GM12878 (cell line): ENCODE data around the gene KCNQ1OT1. TPM values are rescaled to one million over a fixed set of nuclear protein-coding genes. Genes with fewer than 3 reads are reported as not detected.

Experiments used
- ATAC-seq: fragments of 200-7000 bp; cut with Tn5 transposase; 3 replicates; pipeline ENCODE4 v1.9.1; 2020; ENCODE audit warnings: mild to moderate bottlenecking, moderate library complexity
- BruUV-seq: library from RNA; stranded (reverse); fragments of 400-500 nt; replicated peaks from 2 replicates; lab custom pipeline; 2021; lab: Mats Ljungman, UMichigan
- CTCF ChIA-PET: fragments of 300-600 bp; sonication (Branson Sonifier 250); formaldehyde crosslinking; extraction: SDS; loops from one replicate; lab custom pipeline; 2021; ENCODE audit warnings: inconsistent platforms; lab: Yijun Ruan, JAX
- POLR2A ChIA-PET: fragments of 350-600 bp; formaldehyde crosslinking; extraction: SDS; loops from one replicate; lab custom pipeline; 2021; ENCODE audit warnings: inconsistent platforms; lab: Charles Lee
- RAD21 ChIA-PET: fragments of 300-600 bp; sonication (Branson Sonifier 250); formaldehyde crosslinking; loops from one replicate; lab custom pipeline; 2023; ENCODE audit warnings: antibody characterized with exemption; ENCODE audit not compliant: unreplicated experiment; lab: Charles Lee
- SMC1A ChIA-PET: fragments of 300-600 bp; sonication (Branson Sonifier 250); formaldehyde crosslinking; loops from one replicate; lab custom pipeline; 2023; ENCODE audit not compliant: unreplicated experiment, uncharacterized antibody; lab: Charles Lee
- DNase-seq: peaks from one replicate; pipeline ENCODE4 v3.0.0-alpha.2; 2011; ENCODE audit warnings: low read depth, low spot score
- FAIRE-seq: peaks from 3 replicates; lab custom pipeline; 2011; peaks lifted over from hg19 to GRCh38; lab: Jason Lieb, UNC
- H2AFZ ChIP-seq: 2 replicates; pipeline ENCODE4 v1.6.0; 2011; ENCODE audit warnings: low read depth, low read length, control low read depth; ENCODE audit not compliant: control insufficient read depth
- H3K27ac ChIP-seq: 2 replicates; pipeline ENCODE4 v1.5.1; 2011; ENCODE audit warnings: control low read depth; ENCODE audit not compliant: control insufficient read depth, insufficient read depth
- H3K27me3 ChIP-seq, 2 experiments: replicated peaks in 1 of 2; 2 replicates each; pipeline versions ENCODE4 v1.6.0 to v1.6.1; 2011; ENCODE audit warnings: low read length in 1 of 2; ENCODE audit not compliant: control insufficient read depth in 2 of 2, insufficient read depth in 2 of 2
- H3K36me3 ChIP-seq, 2 experiments: 2 replicates each; pipeline ENCODE4 v1.5.1; 2011; ENCODE audit warnings: low read length in 1 of 2; ENCODE audit not compliant: control insufficient read depth in 2 of 2, insufficient read depth in 2 of 2
- H3K4me1 ChIP-seq: 2 replicates; pipeline ENCODE4 v1.6.1; 2011; ENCODE audit warnings: mild to moderate bottlenecking, low read length, moderate library complexity, mixed read lengths; ENCODE audit not compliant: control insufficient read depth, insufficient read depth
- H3K4me2 ChIP-seq: 2 replicates; pipeline ENCODE4 v1.6.0; 2011; ENCODE audit warnings: control low read depth; ENCODE audit not compliant: control insufficient read depth, insufficient read depth
- H3K4me3 ChIP-seq: fragments of 200-600 bp; sonication (generic); 2 replicates; pipeline ENCODE4 v1.5.1; 2016
- H3K79me2 ChIP-seq: 2 replicates; pipeline ENCODE4 v1.6.0; 2011; ENCODE audit warnings: low read length; ENCODE audit not compliant: control insufficient read depth, insufficient read depth
- H3K9ac ChIP-seq: 2 replicates; pipeline ENCODE4 v1.8.0; 2011; ENCODE audit warnings: low read length, control low read depth, mixed read lengths; ENCODE audit not compliant: control insufficient read depth, insufficient read depth
- H3K9me3 ChIP-seq: replicated peaks from 3 replicates; pipeline ENCODE4 v1.5.1; 2011; ENCODE audit warnings: mild to moderate bottlenecking, low read length; ENCODE audit not compliant: control insufficient read depth, insufficient read depth
- H4K20me1 ChIP-seq: 2 replicates; pipeline ENCODE4 v1.6.0; 2011; ENCODE audit not compliant: control insufficient read depth, insufficient read depth
- CREM ChIP-seq: IDR thresholded peaks from 2 replicates; pipeline ENCODE4 v1.6.1; 2014; ENCODE audit warnings: antibody characterized with exemption, low read depth
- E2F8 ChIP-seq: fragments of 450-650 bp; IDR thresholded peaks from 2 replicates; pipeline ENCODE4 v1.6.1; 2018; ENCODE audit warnings: mild to moderate bottlenecking, low read depth, moderate library complexity; ENCODE audit not compliant: partially characterized antibody
- GABPA ChIP-seq: IDR thresholded peaks from 2 replicates; pipeline ENCODE4 v1.6.1; 2014; ENCODE audit warnings: antibody characterized with exemption, low read depth, mild to moderate bottlenecking, inconsistent platforms
- JUNB ChIP-seq: IDR thresholded peaks from 2 replicates; pipeline ENCODE4 v1.6.1; 2016; ENCODE audit warnings: antibody characterized with exemption, mild to moderate bottlenecking
- NBN ChIP-seq: fragments of 450-650 bp; IDR thresholded peaks from 2 replicates; pipeline ENCODE4 v1.6.1; 2016
- PRDM15 ChIP-seq: fragments of 450-650 bp; formaldehyde crosslinking; IDR thresholded peaks from 2 replicates; pipeline ENCODE4 v1.4.0; 2020; ENCODE audit warnings: mild to moderate bottlenecking, moderate library complexity
- RB1 ChIP-seq: fragments of 450-650 bp; formaldehyde crosslinking; IDR thresholded peaks from 2 replicates; pipeline ENCODE4 v1.6.1; 2017; ENCODE audit warnings: mild to moderate bottlenecking, borderline replicate concordance
- STAT3 ChIP-seq: IDR thresholded peaks from 2 replicates; pipeline ENCODE4 v1.6.1; 2011; ENCODE audit warnings: low read depth, low read length, improper control_type of control experiment
- YBX1 ChIP-seq: fragments of 450-650 bp; IDR thresholded peaks from 2 replicates; pipeline ENCODE4 v1.6.1; 2016; ENCODE audit warnings: antibody characterized with exemption
- ZBTB40 ChIP-seq: fragments of 450-650 bp; IDR thresholded peaks from 2 replicates; pipeline ENCODE4 v1.6.1; 2016; ENCODE audit warnings: mild to moderate bottlenecking, moderate library complexity, borderline replicate concordance
- ZNF207 ChIP-seq: fragments of 450-650 bp; IDR thresholded peaks from 2 replicates; pipeline ENCODE4 v1.6.1; 2014; ENCODE audit warnings: antibody characterized with exemption, mild to moderate bottlenecking, borderline replicate concordance
- ZZZ3 ChIP-seq: IDR thresholded peaks from 2 replicates; pipeline ENCODE4 v1.6.1; 2011; ENCODE audit warnings: low read depth; ENCODE audit not compliant: control insufficient read depth, insufficient read length
- WGBS: methylation state at CpG from one replicate; pipeline ENCODE4 v1.1.6; 2016; ENCODE audit warnings: low lambda C conversion rate; ENCODE audit not compliant: insufficient replicate concordance, insufficient coverage; ENCODE audit errors: missing lambda C conversion rate; 5-methylcytosine and 5-hydroxymethylcytosine counted together
- in situ Hi-C: fragments of 300-500 bp; cut with MboI; formaldehyde crosslinking; loops from 9 replicates; pipeline ENCODE4 v1.14.3; 2018; ENCODE audit warnings: mixed read lengths
- intact Hi-C: fragments of 100-400 bp; cut with micrococcal nuclease; formaldehyde crosslinking; loops from one replicate; pipeline ENCODE4 v1.14.2; 2022; ENCODE audit not compliant: unreplicated experiment
- polyA plus RNA-seq, 11 experiments: library from polyadenylated mRNA; depleted of rRNA in 4 of 11; unstranded in 6 of 11; stranded (reverse) in 5 of 11; fragments of >200 nt; fragmentation: Nextera tagmentation in 4 of 11; fragmentation: Illumina TruSeq in 1 of 11; extraction: Ambion mirVana in 4 of 11; extraction: Trizol in 1 of 11; gene quantifications; 1 replicate in 1 of 11; 2 replicates in 10 of 11; pipeline versions ENCODE4 v1.2.1 to v1.2.3, GENCODE V29; 2011 to 2016; ENCODE audit warnings: inconsistent platforms in 2 of 11, missing spikeins in 2 of 11, low read depth in 1 of 11
- total RNA-seq, 4 experiments: library from RNA; depleted of rRNA in 3 of 4; stranded (reverse); fragments of >200 nt in 3 of 4; fragmentation: Illumina TruSeq in 1 of 4; extraction: Trizol in 1 of 4; gene quantifications; 2 replicates each; pipeline versions ENCODE4 v1.2.1 to v1.2.3, GENCODE V29; 2013 to 2021
- TF ChIP-seq, protein P1 (sequence below): fragments of 450-650 bp; conservative IDR thresholded peaks from 2 replicates; pipeline ENCODE4 v1.6.1; 2017; ENCODE audit warnings: mild to moderate bottlenecking, moderate library complexity

The KCNQ1OT1 gene
- total and polyA plus RNA-seq, 10 of the 15 experiments (the other 5 are each of a cell fraction or from before 2014, with no cell fraction given) = 0.02 to 1.6 (median 0.41) TPM

- H4K20me1 ChIP-seq = no peaks in the 10 kb centered on the region
- CTCF ChIA-PET = no interaction called here
- intact Hi-C loops (no loop called here), in situ Hi-C loops (no loop called here)
- peaks cover 7% of the 10 kb centered on the region for H3K9me3 ChIP-seq
- SMC1A ChIA-PET = no interaction called here
- no peaks in the 10 kb centered on the region; a peak in 1 of 4 replicates for H3K27me3 ChIP-seq
- H3K4me2 ChIP-seq = no peak overlapping the region
- no peaks in the 10 kb centered on the region for H3K36me3 ChIP-seq
- no peak for DNase-seq
- H2AFZ ChIP-seq = no peak overlapping the region
- POLR2A ChIA-PET = no interaction called here
- no peak for ATAC-seq
- H3K4me1 ChIP-seq = no peaks in the 10 kb centered on the region
- no peak overlapping the region for H3K27ac ChIP-seq
- 96% methylated on average over 1 of the region's 1 CpG for WGBS
- no TSS peak for BruUV-seq
- FAIRE-seq = no peak
- no peak overlapping the region for H3K9ac ChIP-seq
- no peak overlapping the region for H3K4me3 ChIP-seq
- RAD21 ChIA-PET = no interaction called here
- no peaks in the 10 kb centered on the region for H3K79me2 ChIP-seq
- TF ChIP-seq YBX1 = no peak
- TF ChIP-seq PRDM15 = no peak
- TF ChIP-seq, protein P1, sequence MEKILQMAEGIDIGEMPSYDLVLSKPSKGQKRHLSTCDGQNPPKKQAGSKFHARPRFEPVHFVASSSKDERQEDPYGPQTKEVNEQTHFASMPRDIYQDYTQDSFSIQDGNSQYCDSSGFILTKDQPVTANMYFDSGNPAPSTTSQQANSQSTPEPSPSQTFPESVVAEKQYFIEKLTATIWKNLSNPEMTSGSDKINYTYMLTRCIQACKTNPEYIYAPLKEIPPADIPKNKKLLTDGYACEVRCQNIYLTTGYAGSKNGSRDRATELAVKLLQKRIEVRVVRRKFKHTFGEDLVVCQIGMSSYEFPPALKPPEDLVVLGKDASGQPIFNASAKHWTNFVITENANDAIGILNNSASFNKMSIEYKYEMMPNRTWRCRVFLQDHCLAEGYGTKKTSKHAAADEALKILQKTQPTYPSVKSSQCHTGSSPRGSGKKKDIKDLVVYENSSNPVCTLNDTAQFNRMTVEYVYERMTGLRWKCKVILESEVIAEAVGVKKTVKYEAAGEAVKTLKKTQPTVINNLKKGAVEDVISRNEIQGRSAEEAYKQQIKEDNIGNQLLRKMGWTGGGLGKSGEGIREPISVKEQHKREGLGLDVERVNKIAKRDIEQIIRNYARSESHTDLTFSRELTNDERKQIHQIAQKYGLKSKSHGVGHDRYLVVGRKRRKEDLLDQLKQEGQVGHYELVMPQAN = no peak
- no peak for TF ChIP-seq ZBTB40
- TF ChIP-seq NBN = no peak
- no peak for TF ChIP-seq ZNF207
- no peak for TF ChIP-seq ZZZ3
- no peak for TF ChIP-seq JUNB
- TF ChIP-seq STAT3 = no peak
- TF ChIP-seq GABPA = no peak
- no peak for TF ChIP-seq RB1
- no peak for TF ChIP-seq E2F8
- no peak for TF ChIP-seq CREM
These were observed 52.6 kb downstream of the KCNQ1OT1 start for GRCh38 chr11:2647167-2647566.
